Body of pancreas (tissue), 4 donors: ENCODE data around the gene RHOXF1.

ENCODE experiments used
- POLR2A ChIP-seq, 3 donors: fragments of 450-650 bp; IDR thresholded peaks; one replicate each; pipeline ENCODE4 v1.6.1; 2016; ENCODE audit warnings: antibody characterized with exemption in 3 of 3, mild to moderate bottlenecking in 2 of 3
- TF ChIP-seq, protein P1 (sequence below), 7 experiments: fragments of 450-650 bp in 4 of 7; fragments of 200-600 bp in 3 of 7; sonication (generic) in 3 of 7; IDR thresholded peaks; one replicate each; pipeline ENCODE4 v1.5.1; 2016 to 2019; ENCODE audit warnings: antibody characterized with exemption in 7 of 7

DNA sequence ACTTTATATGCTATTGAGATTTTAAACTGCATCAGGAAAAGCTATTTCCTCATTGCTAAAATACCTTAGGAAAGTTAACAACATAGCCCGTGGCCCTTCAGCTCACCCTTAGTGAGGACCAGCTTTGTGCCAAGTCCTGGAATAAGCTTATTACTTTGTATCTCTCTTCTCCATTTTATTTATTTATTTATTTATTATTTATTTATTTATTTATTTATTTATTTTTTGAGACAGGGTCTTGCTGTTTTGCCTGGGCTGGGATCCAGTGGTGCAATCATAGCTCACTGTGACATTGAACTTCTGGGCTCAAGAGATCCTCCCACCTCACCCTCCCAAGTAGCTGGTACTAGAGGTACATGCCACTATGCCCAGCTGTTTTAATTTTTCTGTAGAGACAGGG, 6.3 kb downstream of the RHOXF1 start:
- TF ChIP-seq, protein P1, sequence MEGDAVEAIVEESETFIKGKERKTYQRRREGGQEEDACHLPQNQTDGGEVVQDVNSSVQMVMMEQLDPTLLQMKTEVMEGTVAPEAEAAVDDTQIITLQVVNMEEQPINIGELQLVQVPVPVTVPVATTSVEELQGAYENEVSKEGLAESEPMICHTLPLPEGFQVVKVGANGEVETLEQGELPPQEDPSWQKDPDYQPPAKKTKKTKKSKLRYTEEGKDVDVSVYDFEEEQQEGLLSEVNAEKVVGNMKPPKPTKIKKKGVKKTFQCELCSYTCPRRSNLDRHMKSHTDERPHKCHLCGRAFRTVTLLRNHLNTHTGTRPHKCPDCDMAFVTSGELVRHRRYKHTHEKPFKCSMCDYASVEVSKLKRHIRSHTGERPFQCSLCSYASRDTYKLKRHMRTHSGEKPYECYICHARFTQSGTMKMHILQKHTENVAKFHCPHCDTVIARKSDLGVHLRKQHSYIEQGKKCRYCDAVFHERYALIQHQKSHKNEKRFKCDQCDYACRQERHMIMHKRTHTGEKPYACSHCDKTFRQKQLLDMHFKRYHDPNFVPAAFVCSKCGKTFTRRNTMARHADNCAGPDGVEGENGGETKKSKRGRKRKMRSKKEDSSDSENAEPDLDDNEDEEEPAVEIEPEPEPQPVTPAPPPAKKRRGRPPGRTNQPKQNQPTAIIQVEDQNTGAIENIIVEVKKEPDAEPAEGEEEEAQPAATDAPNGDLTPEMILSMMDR (IDR thresholded peaks at IDR 0.05), result no peak
- no peak for TF ChIP-seq POLR2A (IDR thresholded peaks at IDR 0.05)
